ENCODE data around the gene CCDC69.
"Not testable (repeated sequence)": the region's sequence is repeated elsewhere in the genome, so short reads cannot be mapped to it uniquely, and the experiment has no call there.

CCDC69 gene
- total RNA-seq = 224 to 247 reads per million in 2 donors

- DNase-seq = peak; percentile 40
These were observed at the start of gene CCDC69 for GRCh38 chr5:151223447-151224264. Gene CCDC69, minus strand, starts transcription at chr5:151224092. Its CDS starts 122 bp downstream, at chr5:151223970.

GRCh38 chr5:151271336-151271735, 47.4 kb upstream of the CCDC69 start:
- DNase-seq = no peak

- no peak for DNase-seq
These were observed 46.7 kb upstream of the CCDC69 start for GRCh38 chr5:151270599-151270998.

GRCh38 chr5:151267491-151268260, 43.8 kb upstream of the CCDC69 start:
- no peak for DNase-seq

GRCh38 chr5:151264113-151264512, 40.2 kb upstream of the CCDC69 start:
- no peak for DNase-seq

GRCh38 chr5:151262532-151262931, 38.6 kb upstream of the CCDC69 start:
- DNase-seq = no peak

GRCh38 chr5:151259931-151260330, 36.0 kb upstream of the CCDC69 start:
- no peak for DNase-seq

- DNase-seq = no peak
These were observed 34.9 kb upstream of the CCDC69 start for GRCh38 chr5:151258816-151259215.

- DNase-seq = no peak
These were observed 34.3 kb upstream of the CCDC69 start for GRCh38 chr5:151258201-151258611.

GRCh38 chr5:151257731-151258181, 33.9 kb upstream of the CCDC69 start:
- DNase-seq = no peak

GRCh38 chr5:151255621-151256286, 31.9 kb upstream of the CCDC69 start:
- DNase-seq = no peak

- DNase-seq = not testable (repeated sequence)
These were observed 31.1 kb upstream of the CCDC69 start for GRCh38 chr5:151254990-151255389.

- no peak for DNase-seq
These were observed 30.7 kb upstream of the CCDC69 start for GRCh38 chr5:151254556-151254955.

- no peak for DNase-seq
These were observed 29.7 kb upstream of the CCDC69 start for GRCh38 chr5:151253605-151253950.

GRCh38 chr5:151252762-151253604, 29.1 kb upstream of the CCDC69 start, which contains the start of gene GM2A:
Gene GM2A, plus strand, starts transcription at chr5:151253185. Its CDS starts 32 bp downstream, at chr5:151253217.
- peak; percentile 94 for DNase-seq

- DNase-seq = no peak
These were observed 27.7 kb upstream of the CCDC69 start for GRCh38 chr5:151251621-151252020.

GRCh38 chr5:151251001-151251551, 27.2 kb upstream of the CCDC69 start:
- no peak for DNase-seq

- DNase-seq = no peak
These were observed 26.6 kb upstream of the CCDC69 start for GRCh38 chr5:151250346-151251000.

- DNase-seq = no peak
These were observed 25.4 kb upstream of the CCDC69 start for GRCh38 chr5:151249281-151249680.

GRCh38 chr5:151248651-151249050, 24.8 kb upstream of the CCDC69 start:
- no peak for DNase-seq

GRCh38 chr5:151245680-151246219, 21.9 kb upstream of the CCDC69 start:
- no peak for DNase-seq

Measured in activated gamma-delta T cell (primary cell).